COLO829 (cell line): ENCODE measurements around the gene PGGHG.

Experiments
- DNase-seq: peaks from one replicate; pipeline ENCODE4 v3.0.0; 2012; ENCODE audit warnings: low spot score

PGGHG gene

DNA sequence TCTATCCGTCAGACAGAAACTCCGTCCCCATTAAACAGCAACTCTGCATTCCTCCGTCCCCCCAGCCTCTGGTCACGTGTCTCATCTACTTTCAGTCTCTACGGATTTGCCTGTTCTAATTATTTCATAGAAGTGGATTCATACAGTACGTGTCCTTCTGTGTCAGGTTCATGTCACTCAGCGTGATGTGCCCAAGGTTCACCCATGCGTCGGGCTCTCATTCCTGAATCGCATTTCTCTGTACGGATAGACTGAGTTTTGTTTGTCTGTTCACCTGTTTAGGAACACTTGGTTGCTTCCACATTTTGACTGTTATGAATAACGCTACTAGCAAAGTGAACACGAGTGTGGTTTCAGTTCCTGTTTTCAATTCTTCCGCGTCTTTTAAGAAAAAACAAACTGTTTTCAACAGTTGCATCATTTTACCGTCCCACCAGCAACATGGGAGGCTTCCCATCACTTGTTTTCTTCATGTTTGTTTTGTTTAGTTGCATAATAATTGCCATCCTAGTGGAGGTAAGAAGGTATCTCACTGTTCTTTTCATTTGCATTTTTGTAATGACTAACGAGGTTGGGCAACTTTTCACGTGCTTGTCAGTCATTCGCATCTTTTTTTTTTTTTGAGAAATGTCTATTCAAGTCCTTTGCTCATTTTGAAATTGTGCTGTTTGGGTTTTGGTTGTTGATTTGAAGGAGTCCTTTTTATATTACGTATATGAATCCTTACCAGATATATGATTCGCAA is 19.6 kb upstream of the PGGHG start:
- no peak for DNase-seq

DNA sequence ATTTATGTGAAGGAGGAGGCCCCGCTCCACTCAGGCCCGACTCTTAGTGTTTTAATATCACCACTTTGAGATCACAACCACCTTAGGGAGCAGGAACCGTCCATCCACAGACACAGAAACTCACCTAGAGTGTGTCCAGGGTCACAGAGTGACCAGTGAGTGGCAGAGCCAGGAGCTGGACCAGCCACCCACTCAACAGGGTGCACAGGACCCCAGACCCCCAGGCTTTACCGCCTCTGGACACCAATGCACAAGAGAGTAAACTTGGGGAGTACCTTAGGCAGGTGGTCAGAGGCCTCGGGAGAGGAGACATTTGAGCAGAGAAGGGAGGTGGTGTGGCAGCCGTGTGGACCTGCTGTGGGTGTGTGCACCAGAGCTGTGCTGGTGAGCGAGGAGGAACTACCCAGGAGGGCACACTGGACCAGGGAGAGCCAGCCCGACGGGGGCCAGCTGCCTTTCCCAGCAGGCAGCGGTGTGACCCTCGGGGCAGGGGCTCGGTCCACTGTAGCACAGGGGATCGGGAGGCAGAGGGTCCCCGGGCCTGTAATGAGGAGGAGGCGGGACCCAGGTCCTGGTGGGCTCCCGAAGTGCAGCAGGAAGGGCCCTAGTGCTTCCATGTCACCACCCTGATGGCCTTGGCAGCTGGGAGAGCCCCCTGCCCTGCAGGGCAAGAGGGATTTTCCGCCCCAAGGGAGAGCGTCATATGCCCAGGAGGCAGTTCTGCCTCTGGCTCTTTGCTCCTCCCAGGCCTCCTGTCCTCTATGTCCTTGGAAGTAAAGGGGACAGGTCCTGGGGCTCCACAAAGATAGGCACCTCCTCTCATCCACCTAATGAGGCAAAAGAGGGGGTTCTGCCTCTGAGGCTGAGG is 18.2 kb upstream of the PGGHG start:
- DNase-seq: no peak

DNA sequence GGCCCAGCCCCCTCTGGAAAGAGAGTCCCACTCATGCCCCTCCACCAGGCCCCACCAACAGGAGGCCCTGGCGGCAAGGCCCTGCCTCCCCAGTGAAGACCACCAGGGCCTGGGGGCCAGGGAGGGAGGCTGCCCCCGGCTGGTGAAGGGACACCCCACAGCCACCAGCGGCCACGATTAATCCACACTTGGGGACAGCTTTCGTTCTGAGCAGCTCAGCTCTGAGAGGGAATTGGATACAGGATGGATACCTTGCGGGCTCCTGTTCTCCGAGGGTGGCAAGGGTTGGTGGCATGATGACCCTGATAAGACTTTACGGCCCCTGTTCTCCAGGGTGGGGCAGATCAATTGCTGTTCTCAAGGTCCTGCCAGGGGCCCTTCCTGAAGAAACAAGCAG is 17.6 kb upstream of the PGGHG start:
- no peak for DNase-seq

DNA sequence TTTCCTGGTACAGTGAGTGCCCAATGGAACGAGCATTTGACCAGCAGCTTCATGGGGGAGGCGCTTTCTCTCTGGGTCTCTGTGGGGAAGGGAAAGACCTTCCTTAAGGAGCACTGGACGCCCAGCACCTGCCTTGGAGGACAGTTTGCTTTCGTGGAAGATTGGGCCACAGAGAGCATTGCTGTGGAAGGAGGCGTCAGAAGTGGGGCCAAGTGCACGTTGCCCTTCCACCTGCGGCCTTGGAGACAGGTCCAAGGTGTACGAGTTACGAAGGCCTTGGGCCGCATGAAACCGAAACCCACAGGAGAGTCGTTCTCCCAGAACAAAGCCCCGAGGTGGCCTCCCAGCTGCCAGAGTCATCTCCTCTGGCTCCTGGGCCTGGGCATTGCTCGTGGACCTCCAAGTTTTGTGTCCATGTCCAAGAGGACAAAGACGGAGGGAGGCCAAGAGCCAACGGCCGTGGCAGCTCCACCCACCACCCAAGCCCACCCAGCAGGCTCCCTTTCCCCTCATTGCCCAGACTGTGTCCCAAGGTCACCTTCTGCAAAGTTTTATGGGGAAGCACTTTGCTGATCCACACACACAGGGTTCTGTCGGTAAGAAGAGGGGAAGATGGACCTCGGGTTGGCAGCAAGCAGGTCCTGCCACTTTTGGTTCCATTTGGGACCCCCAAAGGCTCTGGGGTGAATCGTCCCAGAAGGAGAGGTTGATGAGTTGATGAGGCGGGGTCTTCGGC is 16.6 kb upstream of the PGGHG start:
- no peak for DNase-seq

DNA sequence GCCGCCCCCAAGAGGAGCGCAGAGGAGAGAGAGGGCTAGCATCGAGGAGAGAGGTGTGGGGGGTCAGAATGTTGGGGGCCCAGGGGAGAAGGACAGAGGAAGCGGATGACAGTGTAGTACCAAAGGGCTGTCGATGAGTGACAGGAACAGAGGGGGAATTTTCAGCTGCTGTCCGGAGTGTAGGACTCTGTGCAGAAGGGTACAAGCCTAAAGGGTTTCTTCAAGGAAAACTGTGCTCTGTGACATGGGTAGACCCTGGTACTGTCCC is 16.1 kb upstream of the PGGHG start:
- DNase-seq: no peak

DNA sequence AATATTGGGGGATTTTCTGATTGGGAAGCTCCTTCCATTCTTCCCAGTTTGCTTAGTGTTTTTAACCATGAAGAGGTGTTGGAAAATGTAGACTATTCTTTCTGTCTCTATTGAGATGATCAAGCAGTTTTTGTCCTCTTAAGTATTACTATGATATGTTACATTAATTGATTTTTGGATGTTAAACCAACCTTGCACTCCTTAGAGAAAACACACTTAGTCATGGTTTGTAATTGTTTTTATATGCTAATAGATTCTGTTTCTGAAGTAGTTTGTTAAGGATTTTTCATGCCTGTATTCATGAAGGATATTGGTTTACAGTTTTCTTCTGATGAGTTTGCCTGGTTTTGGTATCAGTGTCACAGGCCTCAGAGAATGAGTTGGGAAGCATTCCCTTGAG is 12.7 kb upstream of the PGGHG start:
- no peak for DNase-seq

DNA sequence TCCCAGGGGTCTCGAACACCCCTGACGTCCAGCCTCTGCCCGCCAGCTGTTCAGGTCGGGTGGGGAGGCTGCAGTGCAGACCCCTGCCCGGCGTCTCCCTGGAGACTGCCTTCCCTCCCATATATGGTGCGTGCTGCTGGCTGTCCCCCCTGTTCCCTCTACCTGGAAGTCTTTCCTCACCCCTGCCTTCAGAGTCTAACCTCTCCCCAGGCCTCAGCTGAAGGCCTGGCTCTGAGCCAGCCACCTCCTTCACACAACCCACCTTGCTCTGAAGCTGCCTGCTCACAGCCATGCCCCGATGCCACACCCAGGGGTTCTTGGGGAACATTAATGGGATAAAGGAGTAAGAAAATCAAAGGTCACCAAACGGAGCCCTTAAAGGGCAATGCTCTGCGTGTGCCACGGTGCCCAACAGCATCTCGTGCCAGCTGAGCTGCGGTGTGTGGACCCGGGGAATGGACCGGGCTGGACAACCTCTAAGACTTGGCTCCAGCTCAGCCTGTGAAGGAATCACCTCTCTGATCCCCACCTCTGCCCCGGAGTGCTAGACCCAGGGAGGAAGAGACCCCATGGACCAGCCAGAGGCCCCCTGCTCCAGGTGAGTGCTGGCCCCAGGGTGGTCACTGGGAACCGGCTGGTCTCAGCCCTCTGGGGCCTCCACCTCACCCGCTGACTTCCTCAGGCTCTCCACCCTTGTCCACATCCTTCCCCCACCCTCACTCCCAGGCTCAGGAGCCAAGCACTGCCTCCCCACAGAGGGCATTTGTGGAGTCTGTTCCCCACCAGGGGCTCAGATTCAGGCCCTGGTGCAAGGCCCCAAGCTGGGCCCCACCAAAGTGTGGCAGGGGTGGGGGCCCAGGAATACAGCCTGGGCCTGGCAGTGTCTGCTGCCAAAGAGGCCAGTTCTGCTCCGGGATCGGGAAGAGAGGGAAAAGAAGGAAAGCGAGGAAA is 10.7 kb upstream of the PGGHG start, which contains the start of gene NLRP6:
Gene NLRP6 (plus strand): TSS at position 407 of the 951 bp plus-strand sequence. CDS start 163 bp downstream, at position 570.
- no peak for DNase-seq

DNA sequence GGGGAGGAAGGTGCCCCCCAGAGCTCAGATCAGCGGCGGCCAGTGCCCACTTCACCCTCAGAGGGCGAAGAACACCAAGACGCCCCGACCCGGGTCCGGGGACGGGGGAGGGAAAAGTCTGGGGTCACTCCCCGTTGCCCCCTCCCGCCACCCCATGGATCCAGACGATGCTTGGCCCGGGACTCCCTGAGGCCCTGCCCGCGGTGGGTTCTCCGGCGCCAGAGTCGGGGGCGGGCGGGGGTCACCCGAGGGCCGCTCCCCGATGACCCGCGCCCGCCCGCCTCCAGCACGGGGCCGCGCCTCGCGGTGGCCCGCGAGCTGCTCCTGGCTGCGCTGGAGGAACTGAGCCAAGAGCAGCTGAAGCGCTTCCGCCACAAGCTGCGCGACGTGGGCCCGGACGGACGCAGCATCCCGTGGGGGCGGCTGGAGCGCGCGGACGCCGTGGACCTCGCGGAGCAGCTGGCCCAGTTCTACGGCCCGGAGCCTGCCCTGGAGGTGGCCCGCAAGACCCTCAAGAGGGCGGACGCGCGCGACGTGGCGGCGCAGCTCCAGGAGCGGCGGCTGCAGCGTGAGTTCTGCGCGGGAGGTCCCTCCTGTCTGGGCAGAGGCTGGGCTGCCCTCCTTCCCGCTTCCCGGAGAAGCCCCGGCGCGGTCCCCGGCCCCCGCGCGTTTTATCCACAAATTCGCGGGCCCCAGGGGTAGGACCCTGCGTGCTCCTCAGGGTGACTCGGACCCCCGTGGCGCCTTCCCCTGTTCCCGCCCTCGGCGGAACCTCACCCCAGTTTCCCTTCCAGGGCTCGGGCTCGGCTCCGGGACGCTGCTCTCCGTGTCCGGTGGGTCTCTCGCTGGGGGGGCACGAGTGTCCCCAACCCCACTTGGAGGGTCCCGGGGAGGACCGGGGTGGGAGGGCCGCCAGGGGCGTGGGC is 9.6 kb upstream of the PGGHG start:
- DNase-seq: no peak

DNA sequence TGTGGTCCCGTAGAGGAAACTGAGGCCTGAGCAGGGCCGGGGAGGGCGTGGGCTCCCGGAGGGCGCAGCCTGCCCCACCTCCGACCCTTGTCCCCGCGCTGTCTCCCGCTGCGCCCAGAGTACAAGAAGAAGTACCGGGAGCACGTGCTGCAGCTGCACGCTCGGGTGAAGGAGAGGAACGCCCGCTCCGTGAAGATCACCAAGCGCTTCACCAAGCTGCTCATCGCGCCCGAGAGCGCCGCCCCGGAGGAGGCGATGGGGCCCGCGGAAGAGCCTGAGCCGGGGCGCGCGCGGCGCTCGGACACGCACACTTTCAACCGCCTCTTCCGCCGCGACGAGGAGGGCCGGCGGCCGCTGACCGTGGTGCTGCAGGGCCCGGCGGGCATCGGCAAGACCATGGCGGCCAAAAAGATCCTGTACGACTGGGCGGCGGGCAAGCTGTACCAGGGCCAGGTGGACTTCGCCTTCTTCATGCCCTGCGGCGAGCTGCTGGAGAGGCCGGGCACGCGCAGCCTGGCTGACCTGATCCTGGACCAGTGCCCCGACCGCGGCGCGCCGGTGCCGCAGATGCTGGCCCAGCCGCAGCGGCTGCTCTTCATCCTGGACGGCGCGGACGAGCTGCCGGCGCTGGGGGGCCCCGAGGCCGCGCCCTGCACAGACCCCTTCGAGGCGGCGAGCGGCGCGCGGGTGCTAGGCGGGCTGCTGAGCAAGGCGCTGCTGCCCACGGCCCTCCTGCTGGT is 8.8 kb upstream of the PGGHG start:
- no peak for DNase-seq

DNA sequence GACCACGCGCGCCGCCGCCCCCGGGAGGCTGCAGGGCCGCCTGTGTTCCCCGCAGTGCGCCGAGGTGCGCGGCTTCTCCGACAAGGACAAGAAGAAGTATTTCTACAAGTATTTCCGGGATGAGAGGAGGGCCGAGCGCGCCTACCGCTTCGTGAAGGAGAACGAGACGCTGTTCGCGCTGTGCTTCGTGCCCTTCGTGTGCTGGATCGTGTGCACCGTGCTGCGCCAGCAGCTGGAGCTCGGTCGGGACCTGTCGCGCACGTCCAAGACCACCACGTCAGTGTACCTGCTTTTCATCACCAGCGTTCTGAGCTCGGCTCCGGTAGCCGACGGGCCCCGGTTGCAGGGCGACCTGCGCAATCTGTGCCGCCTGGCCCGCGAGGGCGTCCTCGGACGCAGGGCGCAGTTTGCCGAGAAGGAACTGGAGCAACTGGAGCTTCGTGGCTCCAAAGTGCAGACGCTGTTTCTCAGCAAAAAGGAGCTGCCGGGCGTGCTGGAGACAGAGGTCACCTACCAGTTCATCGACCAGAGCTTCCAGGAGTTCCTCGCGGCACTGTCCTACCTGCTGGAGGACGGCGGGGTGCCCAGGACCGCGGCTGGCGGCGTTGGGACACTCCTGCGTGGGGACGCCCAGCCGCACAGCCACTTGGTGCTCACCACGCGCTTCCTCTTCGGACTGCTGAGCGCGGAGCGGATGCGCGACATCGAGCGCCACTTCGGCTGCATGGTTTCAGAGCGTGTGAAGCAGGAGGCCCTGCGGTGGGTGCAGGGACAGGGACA is 8.0 kb upstream of the PGGHG start:
- DNase-seq: no peak

DNA sequence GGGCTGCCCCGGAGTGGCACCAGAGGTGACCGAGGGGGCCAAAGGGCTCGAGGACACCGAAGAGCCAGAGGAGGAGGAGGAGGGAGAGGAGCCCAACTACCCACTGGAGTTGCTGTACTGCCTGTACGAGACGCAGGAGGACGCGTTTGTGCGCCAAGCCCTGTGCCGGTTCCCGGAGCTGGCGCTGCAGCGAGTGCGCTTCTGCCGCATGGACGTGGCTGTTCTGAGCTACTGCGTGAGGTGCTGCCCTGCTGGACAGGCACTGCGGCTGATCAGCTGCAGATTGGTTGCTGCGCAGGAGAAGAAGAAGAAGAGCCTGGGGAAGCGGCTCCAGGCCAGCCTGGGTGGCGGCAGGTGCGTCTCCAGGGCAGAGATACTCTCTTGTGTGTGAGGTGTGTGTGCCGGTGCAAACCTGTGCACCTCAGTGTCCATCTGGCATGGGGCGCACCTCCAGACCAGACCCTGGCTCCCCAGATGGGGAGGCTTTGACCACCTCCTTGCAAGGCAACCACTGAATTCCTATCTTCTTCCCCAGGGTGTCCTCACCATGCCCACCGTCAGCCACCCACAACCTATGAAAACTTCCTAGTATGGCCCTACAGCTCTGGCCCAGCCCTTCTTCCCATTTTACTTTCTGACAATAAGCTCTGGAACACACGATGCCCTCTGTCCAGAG is 7.3 kb upstream of the PGGHG start:
- DNase-seq: no peak

DNA sequence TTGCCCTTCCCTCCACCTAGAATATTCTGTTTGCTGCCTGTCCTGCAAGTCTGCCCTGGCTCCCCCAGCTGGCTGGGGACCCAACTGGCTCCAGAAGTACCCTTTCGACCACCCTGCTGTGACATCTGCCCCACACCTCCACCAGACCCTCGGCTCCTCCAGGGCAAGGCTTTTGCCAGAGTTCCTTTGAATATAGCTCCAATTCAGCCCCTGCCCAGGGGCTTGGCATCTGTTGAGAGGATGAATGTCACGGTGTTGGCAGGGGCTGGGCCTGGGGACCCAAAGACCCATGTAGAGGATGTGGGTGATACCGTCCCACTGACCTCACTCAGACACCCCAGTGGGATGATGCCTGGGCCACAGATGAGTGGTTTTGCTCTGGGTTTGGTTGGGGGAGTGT is 6.8 kb upstream of the PGGHG start:
- no peak for DNase-seq

DNA sequence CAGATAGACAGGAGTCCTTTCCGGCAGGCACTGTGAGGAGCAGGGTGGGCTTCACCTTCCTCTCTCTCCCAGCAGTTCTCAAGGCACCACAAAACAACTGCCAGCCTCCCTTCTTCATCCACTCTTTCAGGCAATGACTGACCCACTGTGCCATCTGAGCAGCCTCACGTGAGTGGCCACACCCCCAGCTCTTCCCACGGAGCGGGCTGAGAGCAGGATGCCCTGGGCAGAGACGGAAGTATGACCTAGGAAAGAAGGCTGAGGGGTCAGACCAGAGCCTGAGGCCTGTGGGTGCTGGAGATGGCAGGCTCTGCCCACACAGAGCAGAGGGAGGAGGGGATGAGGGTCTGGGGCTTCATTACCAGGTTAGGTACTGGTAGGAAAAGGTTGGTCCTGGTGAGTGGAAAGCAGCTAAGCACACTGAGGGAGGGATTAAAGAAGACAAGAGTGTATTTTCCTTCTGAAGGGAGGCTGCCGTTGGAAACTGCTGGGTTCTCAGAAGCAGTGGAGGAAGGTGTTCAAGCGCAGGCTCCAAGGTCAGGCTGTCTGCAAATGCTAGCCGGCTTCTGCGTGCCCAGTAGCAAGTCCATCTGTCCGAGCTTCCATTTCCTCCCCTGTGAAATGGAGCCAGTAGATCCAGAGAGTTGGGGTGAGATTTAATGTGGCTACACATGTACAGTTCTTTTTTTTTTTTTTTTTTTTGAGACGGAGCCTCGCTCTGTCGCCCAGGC is 6.1 kb upstream of the PGGHG start:
- no peak for DNase-seq

DNA sequence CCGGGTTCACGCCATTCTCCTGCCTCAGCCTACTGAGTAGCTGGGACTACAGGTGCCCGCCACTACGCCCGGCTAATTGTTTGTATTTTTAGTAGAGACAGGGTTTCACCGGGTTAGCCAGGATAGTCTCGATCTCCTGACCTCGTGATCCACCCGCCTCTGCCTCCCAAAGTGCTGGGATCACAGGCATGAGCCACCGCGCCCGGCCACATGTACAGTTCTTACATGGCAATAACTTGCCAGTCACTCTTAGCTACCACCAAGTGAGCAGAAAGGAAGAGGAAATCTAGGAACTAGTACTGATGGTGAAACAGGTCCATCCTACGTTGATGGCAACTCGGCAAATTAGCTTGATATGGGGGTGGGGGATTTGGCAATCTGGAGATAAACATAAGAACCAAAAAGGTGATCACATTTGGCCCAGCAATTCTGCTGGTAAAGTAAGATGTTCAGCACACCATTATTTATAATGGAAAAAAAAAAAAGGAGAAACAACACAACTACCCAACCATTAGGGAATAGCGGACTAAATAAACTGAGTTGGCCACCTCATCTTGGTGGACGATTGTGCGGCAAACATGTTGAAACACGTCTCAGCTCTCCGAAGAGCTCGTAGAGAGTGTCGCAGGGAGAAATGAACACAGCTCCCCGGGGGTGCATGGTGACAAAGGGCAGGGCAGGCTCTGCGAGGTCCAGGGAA is 5.4 kb upstream of the PGGHG start:
- DNase-seq: no peak

DNA sequence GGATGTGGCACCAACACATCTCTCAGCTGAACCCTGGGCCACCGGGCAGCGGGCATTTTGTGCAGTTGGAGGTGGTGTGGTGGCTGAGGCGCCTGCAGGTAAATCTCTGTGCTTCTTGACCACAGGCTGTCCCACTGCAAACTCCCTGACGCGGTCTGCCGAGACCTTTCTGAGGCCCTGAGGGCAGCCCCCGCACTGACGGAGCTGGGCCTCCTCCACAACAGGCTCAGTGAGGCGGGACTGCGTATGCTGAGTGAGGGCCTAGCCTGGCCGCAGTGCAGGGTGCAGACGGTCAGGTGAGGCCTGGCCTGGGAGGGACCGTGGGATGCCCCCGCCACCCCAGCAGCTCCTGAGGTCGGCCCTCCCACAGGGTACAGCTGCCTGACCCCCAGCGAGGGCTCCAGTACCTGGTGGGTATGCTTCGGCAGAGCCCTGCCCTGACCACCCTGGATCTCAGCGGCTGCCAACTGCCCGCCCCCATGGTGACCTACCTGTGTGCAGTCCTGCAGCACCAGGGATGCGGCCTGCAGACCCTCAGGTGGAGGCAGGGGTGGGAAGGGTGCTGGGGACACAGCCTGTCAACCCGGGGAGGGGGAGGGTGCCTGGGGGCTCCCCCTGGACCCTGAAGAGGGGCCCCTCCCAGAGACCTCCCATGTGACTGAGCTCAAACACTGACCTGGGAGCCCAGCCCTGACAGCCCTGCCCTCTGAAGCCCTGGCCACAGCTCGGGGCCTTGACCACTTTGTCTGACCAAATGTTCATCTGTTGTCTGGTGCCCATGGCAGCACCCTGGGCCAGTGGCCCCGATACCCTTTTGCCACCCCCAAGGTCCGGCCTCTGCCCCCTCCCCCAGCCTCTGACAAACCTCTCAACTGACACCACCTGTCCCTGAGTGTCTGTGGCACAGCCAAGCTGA is 4.6 kb upstream of the PGGHG start:
- no peak for DNase-seq
